Measurements from ENCODE around the gene NDUFC1.

Gene NDUFC1

GRCh38 chr4:139241086-139241783, 61.0 kb downstream of the NDUFC1 start:
- Histone ChIP-seq H3K9ac (ENCODE audit: low read length) (no peak overlapping the region), H3K4me2 (ENCODE audit: low read length) (no peak overlapping the region), H4K20me1 (ENCODE audit: insufficient read depth, low read length) (no peaks in the 10 kb centered on the region), H3K4me3 (ENCODE audit: low read length) (no peak overlapping the region), H3K27ac (ENCODE audit: low read length) (no peak overlapping the region), H3K27me3 (ENCODE audit: low read depth, low read length) (no peaks in the 10 kb centered on the region), H3K79me2 (ENCODE audit: low read length) (no peaks in the 10 kb centered on the region), H2AFZ (ENCODE audit: low read depth, low read length) (no peak overlapping the region), H3K9me3 (ENCODE audit: insufficient read depth, low read length) (peaks cover 8% of the 10 kb centered on the region), H3K36me3 (replicated peaks; ENCODE audit: low read depth, low read length) (peaks cover 5% of the 10 kb centered on the region), H3K4me1 (ENCODE audit: low read length) (peaks cover 5% of the 10 kb centered on the region)
- TF ChIP-seq CTCF (IDR thresholded peaks at IDR 0.05; ENCODE audit: low read depth, low read length), result no peak
- no peak for TF ChIP-seq EZH2phosphoT487 (IDR thresholded peaks at IDR 0.05; ENCODE audit: low read depth)
